NCI-H2171 treated with DMSO at 0.1 percent for 48 hours (cell line): ENCODE measurements around the gene ALG12.

Experiments used
- DNase-seq: peaks from one replicate; lab custom pipeline; 2025; lab: John Stamatoyannopoulos, UW

ALG12 gene

GRCh38 chr22:49887064-49887451 lies 31.2 kb downstream of the ALG12 start:
- DNase-seq = no peak

- no peak for DNase-seq
Measured at GRCh38 chr22:49886346-49887063, 31.7 kb downstream of the ALG12 start.

- DNase-seq = no peak
Measured at GRCh38 chr22:49885881-49886280, 32.4 kb downstream of the ALG12 start.

GRCh38 chr22:49885281-49885680 lies 33.0 kb downstream of the ALG12 start:
- no peak for DNase-seq

GRCh38 chr22:49884503-49885260 lies 33.6 kb downstream of the ALG12 start:
- DNase-seq = no peak

- no peak for DNase-seq
Measured at GRCh38 chr22:49884075-49884474, 34.2 kb downstream of the ALG12 start.

GRCh38 chr22:49883294-49883640 lies 35.0 kb downstream of the ALG12 start:
- no peak for DNase-seq

GRCh38 chr22:49882519-49883293 lies 35.5 kb downstream of the ALG12 start:
- no peak for DNase-seq

GRCh38 chr22:49881856-49882255 lies 36.4 kb downstream of the ALG12 start:
- no peak for DNase-seq

GRCh38 chr22:49880281-49880680 lies 38.0 kb downstream of the ALG12 start:
- DNase-seq = no peak

GRCh38 chr22:49879871-49880270 lies 38.4 kb downstream of the ALG12 start:
- no peak for DNase-seq

GRCh38 chr22:49878206-49878605 lies 40.0 kb downstream of the ALG12 start:
- no peak for DNase-seq

GRCh38 chr22:49877642-49878041 lies 40.6 kb downstream of the ALG12 start:
- DNase-seq = no peak

- DNase-seq = no peak
Measured at GRCh38 chr22:49873228-49873940, 44.9 kb downstream of the ALG12 start.

GRCh38 chr22:49872347-49872746 lies 45.9 kb downstream of the ALG12 start:
- DNase-seq = no peak

- DNase-seq = no peak
Measured at GRCh38 chr22:49871482-49871881, 46.8 kb downstream of the ALG12 start.

- no peak for DNase-seq
Measured at GRCh38 chr22:49869845-49870712, 48.2 kb downstream of the ALG12 start.

- no peak for DNase-seq
Measured at GRCh38 chr22:49869086-49869830, 49.0 kb downstream of the ALG12 start.

GRCh38 chr22:49867303-49868265 lies 50.7 kb downstream of the ALG12 start:
- no peak for DNase-seq
